ENCODE data around the gene KCNE1.

DNA sequence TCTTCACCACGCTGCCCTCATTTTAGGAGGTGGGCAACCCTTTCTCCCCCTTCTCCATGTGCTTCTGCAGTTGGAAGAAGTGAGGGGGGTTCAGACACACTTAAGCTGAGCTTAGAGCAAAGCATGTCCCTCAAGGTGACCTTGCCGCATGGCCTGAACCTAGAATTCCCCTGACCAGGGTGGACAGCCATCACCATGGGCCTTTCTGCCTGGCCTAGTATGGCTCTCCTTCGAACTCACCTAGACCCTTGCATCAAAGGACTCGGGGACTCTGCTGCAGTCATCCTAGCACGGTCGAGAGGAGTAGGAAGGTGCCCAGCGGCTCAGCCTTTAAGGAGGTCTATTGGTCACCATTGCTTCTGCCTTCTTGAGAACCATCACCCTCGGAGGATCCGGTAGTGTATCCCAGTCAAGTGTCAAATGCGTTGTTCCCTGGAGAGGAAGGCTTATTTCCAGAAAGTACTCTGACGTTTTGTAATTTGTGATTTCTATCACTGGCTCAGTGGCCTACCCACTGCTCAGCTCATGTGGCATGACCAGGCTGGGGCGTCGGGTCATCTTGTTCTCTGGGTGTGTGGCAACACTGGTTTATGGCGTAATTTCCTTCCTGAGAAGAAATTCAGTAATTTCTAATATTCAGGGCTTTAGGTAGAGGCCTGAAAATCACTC lies at the start of gene KCNE1:
- TF ChIP-seq, protein P1, sequence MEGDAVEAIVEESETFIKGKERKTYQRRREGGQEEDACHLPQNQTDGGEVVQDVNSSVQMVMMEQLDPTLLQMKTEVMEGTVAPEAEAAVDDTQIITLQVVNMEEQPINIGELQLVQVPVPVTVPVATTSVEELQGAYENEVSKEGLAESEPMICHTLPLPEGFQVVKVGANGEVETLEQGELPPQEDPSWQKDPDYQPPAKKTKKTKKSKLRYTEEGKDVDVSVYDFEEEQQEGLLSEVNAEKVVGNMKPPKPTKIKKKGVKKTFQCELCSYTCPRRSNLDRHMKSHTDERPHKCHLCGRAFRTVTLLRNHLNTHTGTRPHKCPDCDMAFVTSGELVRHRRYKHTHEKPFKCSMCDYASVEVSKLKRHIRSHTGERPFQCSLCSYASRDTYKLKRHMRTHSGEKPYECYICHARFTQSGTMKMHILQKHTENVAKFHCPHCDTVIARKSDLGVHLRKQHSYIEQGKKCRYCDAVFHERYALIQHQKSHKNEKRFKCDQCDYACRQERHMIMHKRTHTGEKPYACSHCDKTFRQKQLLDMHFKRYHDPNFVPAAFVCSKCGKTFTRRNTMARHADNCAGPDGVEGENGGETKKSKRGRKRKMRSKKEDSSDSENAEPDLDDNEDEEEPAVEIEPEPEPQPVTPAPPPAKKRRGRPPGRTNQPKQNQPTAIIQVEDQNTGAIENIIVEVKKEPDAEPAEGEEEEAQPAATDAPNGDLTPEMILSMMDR (IDR thresholded peaks at IDR 0.05; ENCODE audit: low read length) = no peak
- TF ChIP-seq EZH2phosphoT487 (IDR thresholded peaks at IDR 0.05; ENCODE audit: low read length) = no peak
- TF ChIP-seq EZH2 (optimal IDR thresholded peaks at IDR 0.05; ENCODE audit: low read depth, low read length) = no peak

Measured in MM.1S (cell line).